ENCODE results near the gene BTN1A1.

GRCh38 chr6:26459023-26459810 is 40.9 kb upstream of the BTN1A1 start:
- TF ChIP-seq CTCF (IDR thresholded peaks at IDR 0.05; ENCODE audit: low read depth, low read length, poor library complexity, severe bottlenecking), result no peak
- no peak for TF ChIP-seq EZH2phosphoT487 (IDR thresholded peaks at IDR 0.05; ENCODE audit: borderline replicate concordance, low read length)

Measured in DOHH2 (cell line).